CD4-positive, alpha-beta T cell treated with Interferon gamma for 1 hour (primary cell): ENCODE data around the gene NEK7.

Experiments
- DNase-seq: peaks from one replicate; pipeline ENCODE4 v3.0.0-alpha.2; 2020

The NEK7 gene

DNA sequence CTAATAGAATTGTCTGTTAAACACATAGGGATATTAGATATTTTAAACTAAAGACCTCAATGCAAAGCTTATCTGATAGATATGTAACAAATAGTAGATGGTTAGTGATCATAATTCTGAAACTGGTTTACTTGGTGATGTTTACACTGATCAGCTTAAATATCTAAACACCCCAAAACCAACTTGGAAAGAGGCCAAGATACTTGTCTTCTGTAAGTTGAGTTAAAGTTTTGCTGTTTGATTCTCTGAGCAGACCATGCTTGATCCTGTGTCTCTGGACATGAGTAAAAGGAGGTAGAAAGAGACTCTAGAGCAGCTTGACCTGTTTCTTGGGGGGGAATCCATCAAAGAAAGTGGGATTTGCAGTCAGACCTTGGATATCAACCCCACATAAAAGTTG lies 107.5 kb downstream of the NEK7 start:
- no peak for DNase-seq

DNA sequence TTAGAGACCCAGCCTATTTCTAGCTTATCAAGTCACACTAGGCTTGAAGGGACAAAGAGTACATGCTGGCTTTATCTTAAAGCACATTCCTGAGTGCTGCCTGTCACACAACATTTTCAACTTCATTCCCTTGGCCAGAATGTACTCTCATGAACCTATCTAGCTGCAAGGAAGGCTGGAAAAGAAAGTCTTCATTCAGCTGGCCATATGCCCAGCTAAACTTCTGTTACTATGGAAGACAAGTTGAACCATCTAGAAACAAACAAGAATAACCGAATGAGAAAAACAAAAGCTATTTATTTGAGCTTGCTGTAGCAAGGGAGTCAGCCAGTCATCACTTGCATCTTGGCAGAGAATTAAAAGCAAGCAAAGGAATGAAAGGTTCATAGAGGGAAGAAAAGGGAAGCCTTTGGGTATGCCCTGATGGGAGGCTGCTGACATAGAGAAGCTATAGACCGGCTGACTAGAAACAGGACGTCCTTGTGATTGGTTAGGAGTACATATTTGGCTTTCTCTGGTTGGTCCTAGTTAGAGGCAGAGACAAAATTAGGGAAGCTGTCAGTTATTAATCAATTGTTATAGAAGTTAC lies 108.4 kb downstream of the NEK7 start:
- DNase-seq: no peak

DNA sequence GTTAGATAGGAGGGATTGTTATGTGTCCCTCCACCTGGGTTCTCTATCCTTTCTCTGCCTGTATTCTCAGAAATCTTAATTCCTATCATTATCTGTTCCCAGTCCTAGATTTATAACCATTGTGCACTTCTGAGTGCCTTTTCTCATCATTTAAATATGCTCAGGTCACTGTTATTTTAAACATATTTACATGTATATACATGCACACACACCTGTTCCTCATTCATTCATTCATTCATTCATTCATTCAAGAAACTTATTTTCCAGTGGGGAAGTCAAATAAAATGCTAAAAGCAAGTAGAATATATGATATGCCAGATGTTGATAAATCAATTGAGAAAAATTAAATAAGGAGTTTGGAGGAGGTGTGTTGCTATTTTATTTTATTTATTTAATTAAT lies 110.3 kb downstream of the NEK7 start:
- no peak for DNase-seq

DNA sequence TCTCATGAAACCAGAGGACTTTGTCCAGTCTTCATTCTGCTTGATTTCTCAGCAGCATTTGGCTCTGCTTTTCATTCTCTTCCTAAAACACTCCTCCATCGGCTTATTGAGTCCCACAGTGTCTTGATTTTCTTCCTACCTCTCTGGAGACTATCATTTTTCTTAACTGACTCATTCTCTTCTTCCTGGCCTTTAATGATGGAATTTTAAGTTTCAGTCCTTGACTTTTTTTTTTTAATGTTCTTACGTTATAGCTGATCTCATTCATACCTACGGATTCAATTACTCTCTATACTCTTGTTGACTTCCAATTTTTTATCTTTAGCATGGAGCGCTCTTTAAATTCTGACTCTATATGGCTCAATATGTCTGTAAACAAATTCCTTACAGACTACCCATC lies 111.1 kb downstream of the NEK7 start:
- no peak for DNase-seq

DNA sequence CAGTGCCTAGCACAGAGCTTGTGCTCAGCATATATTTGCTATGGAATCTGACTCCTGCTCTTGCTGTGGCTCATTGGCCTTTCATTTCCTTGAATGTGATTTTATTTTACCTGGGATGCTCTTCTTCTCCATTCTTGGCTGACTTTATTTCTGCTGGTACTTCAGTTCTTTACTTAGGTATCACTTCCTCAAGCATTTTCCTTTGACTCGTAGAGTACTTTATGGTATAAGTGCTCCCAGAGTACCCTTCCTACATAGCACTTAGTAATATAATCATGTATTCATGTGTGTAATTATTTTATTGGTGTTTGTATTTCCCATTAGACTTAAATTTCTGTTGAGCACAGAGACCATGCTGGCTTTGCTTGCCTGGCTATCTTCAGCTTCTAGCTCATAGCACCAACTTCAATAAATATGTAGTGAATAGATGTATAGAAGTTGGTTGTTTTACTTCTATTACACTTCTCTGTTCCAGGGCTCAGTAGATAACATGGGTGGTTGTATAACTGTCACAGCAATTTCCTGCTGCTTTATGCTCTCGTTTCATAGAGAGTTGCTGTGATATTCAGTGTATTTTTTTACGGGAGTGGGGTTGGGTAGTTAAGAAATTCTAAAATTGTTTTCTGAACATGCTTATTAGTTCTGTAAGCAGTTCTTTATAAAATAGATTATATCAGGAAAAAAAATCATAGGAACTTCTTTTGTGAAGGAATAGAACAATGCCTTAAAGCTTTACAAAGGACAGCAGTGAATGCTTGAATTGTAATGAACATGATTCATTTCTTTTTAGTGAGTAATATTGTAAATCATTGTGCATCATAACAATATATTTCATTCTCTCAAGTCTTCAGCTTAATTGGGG lies 112.2 kb downstream of the NEK7 start:
- no peak for DNase-seq

DNA sequence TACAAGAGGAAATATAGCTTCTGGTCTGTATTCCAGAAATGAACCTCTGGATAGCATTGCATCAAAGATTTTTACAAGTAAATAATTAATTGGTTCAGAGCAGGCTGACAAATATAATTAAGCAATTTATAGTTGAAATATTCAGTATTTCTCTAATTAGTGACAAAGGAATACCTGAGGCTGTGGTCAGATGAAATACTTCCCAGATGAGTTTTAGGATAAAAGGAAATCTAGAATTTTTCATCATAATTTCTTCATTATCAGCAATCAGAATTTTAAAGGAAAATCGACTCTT lies 112.8 kb downstream of the NEK7 start:
- no peak for DNase-seq

DNA sequence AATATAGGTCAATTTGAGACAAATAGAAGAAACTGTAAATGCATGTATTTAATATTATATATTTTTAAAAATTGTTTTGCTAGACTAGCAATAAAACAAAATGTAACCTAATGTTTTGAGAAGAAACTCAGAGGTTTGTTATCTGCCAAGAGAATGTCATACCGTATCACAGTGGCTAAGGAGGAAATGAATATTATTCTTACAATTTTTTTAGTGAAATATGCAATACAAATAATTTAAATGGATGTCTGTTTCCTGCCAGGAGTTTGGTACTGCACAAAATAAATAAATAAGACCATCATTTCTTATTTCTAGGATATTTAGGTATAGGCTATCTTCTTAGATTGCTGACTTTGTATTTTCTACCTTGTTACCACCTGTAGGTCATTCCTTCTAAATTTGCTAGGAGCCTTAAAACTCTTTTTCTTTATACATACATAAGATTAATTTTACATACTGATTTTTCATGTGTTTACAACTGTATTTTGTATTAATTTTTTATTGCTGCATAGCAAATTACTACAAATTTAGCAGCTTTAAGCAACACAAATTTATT lies 113.6 kb downstream of the NEK7 start:
- no peak for DNase-seq

DNA sequence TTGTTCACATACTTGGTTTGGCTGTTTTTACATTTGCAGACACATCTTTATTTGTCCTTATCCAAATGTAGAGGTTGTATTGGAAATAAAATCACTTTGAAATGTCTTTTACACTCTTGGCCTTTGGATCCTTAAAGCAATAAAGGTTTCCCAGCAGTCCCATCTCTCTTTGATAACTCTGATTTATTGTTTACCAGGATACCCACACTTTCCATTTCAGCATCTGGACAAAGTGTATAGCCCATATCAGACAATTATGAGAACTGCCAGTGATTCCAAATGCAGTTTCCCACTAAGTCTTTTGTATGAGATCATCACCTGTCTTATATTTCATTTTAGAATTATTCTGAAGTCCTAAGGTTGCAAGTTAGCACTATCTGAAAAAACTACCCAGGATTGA lies 114.7 kb downstream of the NEK7 start:
- no peak for DNase-seq

DNA sequence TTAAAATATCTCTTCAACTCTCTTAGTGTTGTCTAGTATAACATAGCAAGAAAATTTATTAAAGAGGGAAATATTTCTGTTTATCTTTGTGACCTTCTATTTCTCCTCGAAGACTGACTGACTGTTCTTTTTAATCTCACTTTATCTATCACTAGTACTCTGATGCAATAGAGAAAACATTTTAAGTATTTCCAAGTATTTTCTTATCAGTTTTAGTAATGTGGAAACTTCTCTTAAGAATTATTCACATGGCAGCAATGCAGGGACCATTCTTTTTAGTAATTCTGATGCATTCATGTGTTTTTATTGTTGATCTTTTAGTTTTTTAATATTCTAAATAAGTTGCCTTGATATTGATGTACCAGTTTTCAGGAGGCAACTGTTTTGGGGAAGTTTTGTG lies 115.7 kb downstream of the NEK7 start:
- no peak for DNase-seq

DNA sequence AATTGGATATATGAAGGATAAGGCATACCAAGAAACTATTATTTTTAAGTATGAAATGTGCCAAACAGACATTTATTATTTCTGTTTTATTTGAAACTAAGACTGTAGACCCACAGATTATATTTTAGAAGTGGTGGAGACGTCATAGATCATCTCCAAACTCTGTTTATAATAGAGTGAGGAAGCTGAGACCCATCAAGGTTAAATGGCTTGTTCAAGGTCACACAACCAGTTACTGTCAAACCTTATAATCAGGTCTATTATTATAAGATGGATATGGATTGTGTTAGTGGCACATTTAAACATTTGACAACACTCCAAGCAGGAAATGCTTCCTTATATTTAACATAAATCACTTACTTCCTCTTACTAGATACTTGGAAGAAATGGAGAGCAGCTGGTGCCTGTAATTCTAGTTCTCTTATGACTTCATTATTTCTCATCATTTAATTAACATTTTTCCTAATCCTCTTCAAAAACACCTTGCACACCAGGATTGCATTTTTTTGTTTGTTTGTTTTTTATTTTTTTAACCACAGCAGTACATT lies 117.0 kb downstream of the NEK7 start:
- no peak for DNase-seq

DNA sequence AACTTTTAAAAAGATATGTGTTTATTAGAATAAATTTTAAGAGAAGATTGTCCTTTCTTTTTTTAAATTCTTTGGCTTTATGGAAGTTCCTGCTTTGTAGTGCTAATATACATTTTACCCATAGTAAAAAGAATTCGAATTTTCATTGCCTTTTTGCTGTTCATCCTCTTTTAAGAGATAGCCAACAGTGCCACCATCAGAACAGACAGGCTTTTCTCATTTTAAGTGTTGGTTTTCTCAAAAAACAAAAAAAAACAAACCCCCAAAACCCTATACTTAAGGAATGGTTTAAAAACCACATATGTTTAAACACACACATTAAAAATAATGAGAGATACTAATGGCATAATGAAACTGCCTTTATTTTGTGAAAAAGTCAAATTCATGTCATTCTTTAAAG lies 118.8 kb downstream of the NEK7 start:
- no peak for DNase-seq

DNA sequence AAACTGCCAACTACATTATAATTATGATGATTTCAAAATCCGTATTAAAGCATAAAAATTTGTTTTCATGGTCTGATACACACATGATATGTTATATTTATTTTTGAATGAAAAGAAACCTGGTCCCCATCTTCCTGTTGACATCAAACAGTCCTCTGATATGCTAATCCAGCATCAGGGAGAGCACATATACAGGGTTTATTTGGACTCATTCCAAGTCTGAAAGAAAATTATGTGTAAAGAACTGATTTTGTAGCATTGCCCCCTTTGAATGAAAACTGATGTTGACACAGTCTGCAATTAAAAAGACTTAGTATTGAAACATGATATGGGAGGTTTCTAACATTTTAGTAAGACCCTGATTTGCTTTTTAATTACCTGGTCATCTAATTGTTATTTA lies 119.4 kb downstream of the NEK7 start:
- no peak for DNase-seq

DNA sequence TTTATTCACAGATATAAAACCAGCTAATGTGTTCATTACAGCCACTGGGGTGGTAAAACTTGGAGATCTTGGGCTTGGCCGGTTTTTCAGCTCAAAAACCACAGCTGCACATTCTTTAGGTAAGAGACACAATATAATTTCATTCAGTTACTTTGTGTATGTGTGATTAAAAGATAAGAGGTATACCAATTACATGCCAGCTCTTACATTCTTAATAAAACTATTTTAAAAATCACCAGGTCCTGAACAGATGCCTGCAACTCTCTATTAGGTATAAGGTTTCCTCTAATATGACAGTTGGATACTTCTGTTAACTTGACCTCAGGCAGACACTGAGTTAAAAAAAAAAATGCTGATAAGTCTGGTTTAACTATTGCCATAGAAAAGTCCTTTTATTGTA lies 122.1 kb downstream of the NEK7 start:
- no peak for DNase-seq

DNA sequence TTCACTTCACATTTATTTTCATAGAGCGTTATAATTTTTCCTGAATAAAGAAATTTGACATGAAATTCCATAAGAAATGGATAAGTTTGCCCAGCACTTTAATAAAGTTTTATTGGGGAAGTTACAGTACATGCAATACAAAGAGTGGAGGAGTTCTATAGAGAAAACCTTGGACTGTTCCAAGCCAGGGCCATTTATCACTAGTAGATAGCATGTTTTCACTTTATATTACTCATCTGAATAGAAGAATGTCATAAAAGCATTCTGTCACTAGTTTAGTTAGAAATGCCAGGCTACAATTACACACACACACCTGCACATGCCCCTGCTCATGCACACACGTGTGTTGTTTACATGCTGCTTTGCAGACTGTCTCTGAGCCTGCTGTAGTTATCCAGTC lies 123.3 kb downstream of the NEK7 start:
- DNase-seq: no peak

DNA sequence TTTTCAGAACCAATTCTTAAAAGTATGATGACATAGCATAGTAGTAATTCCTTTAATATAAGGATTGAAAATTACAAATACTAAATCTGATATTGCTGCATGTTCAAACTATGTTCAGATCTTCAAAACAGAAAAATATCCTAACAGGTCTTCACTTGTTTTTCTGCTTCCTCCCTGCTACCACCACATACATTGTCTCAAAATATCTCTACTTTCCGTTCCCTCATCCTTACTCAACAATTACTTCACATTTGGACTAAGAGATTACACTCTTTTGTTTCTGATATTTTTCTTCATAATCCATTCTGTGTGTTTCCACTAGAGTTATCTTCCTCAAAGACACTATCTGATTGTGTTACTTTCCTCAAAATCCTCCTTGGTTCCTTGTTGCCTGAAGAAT lies 125.1 kb downstream of the NEK7 start:
- DNase-seq: no peak

DNA sequence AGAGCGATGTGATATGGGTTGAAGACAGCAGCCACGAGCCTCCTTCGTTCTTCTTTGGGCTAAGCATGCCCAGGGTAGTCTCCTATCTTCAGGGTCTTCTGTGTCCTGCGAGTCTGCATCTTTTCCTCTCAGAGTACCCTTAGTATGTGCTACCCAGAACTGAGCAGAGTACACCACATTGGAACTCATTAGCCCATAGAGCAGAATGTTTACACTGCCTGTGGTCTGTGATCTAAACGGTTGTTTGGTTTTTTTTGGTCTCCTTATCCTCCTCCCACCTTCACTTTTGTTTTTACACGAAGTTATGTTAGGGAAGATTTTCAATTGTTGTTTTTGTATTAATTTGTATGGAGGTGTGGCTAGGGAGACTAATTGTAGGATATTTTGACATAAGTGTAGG lies 126.4 kb downstream of the NEK7 start:
- DNase-seq: no peak

DNA sequence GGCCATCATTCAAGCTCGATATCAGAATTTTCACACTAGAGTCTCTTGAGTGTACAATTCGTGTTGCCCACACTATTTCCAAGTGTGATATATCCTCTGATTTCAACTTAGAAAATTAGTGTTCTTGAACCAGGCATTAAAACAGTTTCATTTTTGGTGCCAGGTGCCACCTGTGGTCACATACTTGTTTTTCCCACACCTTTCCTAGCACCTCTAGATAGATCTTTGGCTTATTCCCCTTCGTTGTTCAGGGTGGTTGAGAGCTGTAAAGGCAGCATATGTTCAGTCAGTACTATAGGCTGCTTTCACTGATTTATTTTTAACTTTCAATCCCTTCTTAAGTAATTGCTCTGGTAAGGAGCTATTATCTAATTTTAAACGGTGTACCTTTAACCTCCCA lies 131.1 kb downstream of the NEK7 start:
- DNase-seq: no peak

DNA sequence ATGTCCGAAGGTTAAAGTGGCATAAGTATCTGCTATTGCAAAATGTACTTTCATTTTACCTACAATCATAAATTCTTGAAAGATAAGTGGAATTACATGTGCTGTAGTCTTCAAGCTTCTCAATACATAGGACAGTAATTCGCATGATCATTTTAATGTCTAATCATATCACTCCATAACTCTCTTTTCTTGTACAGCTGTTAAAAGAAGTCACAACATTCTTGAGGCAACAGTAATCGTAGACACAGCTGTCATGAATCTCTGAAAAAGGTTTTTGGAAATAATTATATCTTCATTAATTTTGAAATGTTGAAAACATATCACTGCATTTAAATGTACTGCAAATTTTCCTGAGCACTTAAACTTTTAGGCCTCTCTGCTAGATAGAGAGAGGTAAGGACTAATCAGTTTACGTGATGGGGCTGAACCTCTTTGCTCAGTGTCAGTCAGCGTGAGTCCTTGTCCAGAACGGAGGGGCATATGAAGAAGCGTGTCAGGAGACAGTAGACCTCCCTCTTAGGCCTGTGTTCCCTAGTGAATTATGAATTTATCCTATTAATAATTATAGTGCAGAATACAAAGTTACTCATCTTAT lies 133.4 kb downstream of the NEK7 start:
- no peak for DNase-seq

DNA sequence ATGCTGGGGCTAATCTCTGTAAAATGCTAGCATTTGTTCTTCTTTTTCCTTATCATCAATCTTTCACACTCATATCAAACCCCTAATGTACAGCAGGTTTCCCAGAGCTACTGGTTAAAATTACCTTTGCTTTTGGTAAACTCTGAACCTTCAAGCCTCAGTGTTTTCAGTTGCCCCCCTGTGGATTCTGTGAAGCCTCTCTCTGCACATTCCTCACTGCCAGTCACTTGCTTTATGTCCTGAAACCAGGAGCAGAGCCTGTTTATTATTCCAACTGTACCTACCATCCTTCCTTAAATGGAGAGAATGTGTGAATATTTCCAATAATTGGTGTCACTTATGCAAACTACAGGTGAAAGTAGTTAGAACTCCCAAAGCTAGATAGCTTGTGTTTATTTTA lies 134.2 kb downstream of the NEK7 start:
- DNase-seq: no peak

DNA sequence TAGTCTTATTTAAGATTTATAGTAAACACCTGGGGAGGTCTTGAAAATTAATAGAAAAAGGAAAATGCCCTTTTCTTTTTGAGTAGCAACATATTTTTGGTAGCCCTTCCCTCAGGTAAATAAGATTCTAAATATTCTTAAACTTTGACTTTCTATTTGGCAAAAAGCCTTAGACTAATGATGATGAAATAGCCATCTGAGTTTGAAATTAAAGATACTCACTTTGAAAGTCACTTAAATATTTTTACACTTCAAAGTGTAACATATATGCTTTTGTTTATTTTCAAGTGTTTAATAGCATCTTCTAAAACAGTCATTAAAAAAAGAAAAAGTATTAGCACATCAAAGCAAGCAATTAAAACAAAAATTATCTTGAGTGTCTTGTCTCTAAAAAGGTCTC lies 135.1 kb downstream of the NEK7 start:
- no peak for DNase-seq

DNA sequence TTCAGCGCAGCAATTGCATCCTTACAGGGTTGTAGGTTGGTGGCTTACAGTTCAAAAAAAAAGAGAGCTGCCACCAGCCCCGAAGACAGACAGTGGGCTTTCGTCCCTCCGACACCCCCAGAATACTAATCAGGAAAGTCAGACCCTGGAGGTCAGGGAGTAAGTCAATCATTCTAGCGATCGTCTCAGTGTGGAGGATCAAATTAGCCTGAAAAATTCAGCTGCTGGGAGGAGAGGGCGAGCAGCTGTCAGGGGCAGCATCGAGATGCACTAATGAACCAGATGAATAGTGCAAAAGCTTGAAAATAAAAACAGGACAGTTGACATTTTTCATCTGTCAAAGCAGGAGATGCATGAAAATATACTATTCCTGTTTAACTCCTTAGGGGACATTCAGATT lies 138.4 kb downstream of the NEK7 start:
- no peak for DNase-seq

DNA sequence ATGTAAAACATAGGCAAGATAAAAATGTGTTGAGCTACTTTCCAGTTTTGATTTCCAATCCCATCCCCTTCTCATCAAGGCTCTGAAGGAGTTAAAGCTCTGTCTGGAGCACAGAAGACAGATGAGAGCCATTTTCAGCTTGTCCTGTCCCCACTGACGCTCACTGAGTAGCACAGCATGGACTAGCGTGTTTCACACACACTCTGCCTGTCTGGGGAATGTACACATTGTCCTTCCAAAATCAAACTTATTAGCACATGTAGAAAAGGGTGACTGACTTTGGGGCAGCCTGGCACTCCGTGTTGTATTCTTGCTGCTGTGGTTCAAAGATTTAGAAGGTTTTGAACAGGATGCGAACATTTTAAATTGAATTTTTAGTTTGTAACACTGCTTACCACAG lies 139.2 kb downstream of the NEK7 start:
- no peak for DNase-seq

DNA sequence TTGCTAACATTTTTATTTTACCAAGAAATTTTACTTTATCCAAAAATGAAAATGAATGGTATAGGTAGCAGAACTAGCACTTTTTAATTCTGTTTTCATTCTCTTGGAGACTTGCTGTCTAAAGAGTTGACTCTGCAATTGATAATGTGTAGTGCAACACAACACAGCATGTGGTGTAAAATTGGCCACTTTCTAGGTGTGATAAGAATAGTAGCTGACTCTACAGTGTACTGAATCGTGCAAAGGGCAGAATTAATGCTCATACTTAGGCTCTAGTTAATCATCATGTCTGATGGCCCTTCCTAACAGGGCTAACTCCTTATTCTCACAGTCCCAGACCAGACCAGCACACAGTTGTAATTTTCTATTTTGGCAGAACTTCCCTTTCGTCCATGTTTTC lies 140.5 kb downstream of the NEK7 start:
- DNase-seq: no peak

DNA sequence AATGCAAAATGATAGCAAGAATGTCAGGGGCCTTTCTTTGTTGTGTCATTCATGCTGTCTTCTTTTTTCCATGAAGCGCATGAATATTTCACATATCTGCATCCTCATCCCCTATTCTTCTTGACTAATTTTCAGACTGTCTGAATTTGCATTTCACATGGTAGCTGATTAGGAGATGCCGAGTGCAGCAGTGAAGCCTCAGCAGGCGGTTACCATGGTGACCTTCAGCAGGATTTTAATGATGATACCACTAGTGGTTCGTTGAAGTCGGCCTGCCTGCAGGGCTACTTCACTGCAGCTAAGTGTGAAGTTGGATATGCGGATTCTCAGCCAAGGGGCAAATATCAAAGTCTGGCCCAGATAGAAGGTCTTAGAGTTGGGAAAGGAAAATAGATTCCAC lies 141.8 kb downstream of the NEK7 start:
- DNase-seq: no peak
